Measurements from ENCODE around the gene ADGRF1.
"Not testable (repeated sequence)": the region's sequence is repeated elsewhere in the genome, so short reads cannot be mapped to it uniquely, and the experiment has no call there.

ADGRF1 gene

DNA sequence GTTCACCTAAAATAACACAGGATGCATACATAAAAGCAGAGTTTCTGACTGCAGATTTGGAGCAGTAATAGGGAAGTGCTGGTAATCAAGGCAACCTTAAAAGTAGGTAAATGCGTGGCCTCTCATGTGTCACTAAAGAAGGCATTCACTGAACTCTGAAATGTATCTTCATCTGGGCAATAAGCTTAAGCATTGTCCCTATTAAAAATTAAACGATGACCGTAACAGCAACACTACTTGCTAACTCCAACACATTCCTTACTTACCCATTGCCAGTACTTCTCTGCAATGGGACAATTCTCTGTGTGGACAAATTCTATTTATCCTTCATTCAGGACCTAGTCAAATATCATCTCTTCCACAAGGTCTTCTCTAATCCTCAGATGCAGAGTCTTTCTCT is 19.9 kb downstream of the ADGRF1 start:
- no peak for DNase-seq (ENCODE audit: low spot score)

DNA sequence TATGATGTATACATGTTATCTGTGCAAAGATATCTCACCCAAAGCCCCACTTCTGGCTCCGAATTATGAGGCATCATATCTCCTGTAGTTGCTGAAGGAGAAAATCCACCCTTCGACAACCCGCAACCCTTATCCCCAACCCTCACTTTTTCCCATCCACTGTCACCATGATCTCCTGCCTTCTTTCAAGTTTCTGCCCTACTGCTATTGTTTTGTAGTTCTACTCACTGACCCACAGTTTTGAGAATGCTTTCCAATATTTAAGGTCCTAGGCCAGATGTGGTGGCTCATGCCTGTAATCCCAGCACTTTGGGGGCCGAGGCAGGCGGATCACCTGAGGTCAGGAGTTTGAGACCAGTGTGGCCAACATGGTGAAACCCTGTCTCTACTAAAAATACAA is 22.2 kb downstream of the ADGRF1 start:
- no peak for DNase-seq (ENCODE audit: low spot score)

DNA sequence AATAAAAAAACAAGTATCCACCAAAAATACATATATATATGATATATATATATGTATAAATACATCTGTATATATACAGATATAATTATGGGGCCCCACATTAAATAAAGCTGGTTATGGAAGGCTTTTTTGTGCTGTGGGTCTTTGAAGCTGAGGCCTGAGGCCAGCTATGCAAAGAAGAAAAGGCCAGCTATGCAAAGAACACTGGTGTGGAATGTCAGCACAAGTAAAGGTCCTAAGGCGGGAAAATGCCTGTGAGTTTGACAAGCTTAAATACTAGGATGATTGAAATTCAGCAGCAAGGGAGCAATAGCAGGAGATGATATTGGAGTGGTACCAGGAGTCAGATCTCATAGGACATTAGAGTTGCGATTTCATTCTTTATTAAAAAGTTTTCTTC is 25.2 kb downstream of the ADGRF1 start:
- no peak for DNase-seq (ENCODE audit: low spot score)

DNA sequence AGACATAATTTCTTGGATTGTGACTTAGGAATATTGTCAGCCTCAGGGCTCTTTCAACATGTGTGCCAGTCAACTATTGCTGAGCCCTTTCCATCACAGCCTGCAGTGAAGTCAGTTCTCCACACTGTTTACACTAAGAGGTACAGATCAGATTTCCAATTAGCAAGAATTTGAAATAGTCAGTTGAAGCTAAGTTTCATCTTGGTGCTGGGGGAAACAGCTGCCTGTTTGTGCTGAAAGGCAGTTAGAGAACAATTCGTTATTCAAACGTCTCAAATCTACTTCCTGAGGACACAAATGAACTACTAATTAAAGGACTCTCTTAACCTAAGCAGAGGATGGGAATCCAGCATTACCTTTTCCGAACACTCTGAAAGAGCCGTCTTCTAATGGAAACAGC is 25.9 kb downstream of the ADGRF1 start:
- DNase-seq (ENCODE audit: low spot score), result no peak

DNA sequence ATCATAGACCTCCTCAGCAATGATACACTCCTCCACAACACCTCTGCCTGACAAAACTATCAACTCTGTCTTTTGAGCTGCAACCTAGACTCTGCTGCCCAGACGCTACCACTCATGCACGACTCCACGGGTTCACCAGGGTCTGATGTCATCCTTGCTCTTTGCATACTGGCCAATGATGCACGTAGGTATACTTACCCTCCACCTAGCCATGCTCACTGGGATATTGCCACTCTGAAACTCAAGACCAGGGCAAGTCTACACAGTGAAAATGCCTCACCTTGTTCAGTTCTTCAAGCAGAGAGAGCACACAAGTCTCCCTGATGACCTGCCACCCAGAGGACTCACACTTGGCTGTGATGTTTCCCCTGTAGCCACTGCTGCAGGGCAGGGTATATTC is 27.7 kb downstream of the ADGRF1 start:
- no peak for DNase-seq (ENCODE audit: low spot score)

DNA sequence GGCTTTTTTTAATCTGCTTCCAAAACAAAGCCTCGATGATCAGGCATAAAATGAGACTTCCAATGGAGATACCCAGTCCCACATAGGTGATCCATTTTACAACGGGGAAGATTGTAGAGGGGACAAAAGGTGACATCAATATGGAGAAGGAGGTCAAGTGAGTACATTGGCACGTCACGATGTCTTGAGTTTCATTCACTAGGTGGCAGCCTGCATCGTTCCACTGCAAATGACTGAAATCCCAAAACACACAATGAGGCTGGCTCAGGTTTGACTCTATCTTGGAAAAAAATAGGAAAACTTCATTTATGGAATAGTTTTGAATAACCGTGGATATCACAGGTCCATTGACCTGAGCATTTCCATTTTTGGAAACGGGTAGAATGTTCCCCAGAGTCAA is 32.5 kb downstream of the ADGRF1 start:
- no peak for DNase-seq (ENCODE audit: low spot score)

DNA sequence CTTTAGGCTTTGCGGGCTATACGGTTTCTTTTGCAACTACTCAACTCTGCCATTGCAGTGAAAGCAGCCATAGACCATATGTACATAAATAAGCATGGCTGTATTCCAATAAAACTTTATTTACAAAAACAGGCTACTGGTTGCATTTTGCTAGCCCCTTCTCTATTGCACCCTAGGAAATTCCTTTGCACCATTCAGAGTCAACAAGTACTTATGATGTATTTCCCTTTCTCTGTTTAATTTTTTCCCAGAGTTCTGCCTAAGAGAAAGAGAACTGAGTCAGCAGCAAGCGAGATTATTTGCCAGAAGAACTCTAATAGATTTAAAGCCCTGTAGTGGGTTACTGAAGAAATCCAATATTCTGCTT is 33.8 kb downstream of the ADGRF1 start:
- no peak for DNase-seq (ENCODE audit: low spot score)

DNA sequence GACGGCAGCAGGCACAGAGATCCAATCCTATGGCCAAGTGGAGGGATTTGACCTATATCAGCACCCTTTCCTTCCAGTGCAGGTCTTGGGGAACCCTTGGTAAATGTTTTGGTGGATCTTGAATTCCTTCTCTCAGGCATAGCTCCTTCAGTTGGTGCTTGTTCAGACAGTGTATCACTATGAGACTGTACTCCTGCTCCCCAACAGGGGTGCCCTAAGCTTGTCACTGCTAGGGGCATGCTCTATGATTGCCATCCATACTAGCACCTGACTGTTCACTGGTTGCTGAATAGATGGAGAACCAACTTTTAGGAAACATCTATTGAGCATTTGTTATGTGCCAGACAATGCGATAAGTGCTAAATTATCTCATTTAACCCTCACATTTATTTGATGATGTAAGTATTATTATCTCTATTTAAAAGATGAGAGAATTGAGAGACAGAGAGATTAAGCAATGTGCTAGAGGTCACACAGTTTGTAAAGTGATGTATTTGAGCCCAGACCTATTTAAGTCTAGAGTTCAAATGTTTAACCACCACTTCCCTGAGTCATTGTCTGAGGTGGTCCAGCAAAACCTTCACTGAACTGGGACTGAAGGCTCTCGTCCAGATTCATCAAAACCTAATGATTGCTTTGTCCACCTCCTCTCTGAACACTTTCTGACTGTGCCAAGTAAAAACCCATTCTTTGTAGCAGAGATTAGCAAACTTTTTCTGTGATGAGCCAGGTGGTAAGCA is 34.3 kb downstream of the ADGRF1 start:
- no peak for DNase-seq (ENCODE audit: low spot score)

DNA sequence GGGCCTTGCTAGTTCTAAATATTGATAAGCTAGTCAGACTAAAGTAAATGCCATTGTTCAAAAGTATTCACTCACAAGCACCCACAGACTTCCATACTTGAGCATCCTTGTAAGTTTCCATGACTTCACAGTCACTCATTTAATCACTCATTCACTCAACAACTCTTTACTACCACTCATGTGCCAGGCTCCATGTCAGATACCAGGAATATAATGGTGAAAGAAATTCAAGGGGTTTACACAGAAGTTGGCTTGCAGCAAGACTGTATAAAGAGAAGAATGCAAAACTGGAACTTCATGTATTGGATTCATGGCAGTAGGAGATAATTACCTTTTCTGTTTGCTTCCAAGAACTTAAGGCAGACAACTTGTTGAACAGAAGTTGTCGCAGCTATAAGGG is 36.6 kb downstream of the ADGRF1 start:
- no peak for DNase-seq (ENCODE audit: low spot score)

DNA sequence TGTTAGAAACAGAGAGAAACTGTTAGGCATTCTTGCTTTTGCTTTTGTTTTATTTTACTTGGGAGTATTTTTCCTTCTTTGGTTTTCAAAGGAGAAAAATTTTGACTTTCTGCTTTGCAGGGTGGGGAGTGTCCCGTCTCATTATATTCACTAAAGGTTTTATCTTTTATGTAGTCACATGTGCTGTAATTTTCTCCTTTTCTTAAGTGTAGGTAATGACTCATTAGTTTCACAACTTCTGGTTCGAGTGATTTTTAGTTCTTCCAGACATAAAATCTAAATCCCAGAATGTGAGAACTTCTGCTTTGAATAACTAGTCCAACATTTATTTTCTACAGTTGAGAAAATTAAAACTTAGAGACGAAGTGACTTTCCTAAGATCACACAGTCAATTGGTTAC is 37.7 kb downstream of the ADGRF1 start:
- no peak for DNase-seq (ENCODE audit: low spot score)

DNA sequence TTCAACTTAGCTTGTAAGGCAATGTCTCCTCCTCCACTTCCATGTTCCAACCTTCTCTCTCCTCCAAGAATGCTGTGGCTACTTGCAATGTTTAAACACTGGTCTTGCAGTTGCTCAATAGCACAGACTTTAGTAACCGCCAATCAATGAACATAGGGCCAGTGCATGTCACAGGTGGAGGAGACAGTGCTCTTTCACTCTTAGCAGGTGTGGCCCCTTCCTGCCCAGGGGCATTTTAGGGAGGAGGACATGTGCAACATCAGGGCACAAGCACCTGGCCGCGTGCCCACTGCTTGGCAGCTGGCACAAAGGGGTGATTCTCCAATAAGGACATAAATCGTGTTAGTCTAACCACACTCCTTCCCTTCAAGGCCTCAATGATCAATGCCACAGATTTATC is 41.3 kb downstream of the ADGRF1 start:
- DNase-seq (ENCODE audit: low spot score), result no peak

DNA sequence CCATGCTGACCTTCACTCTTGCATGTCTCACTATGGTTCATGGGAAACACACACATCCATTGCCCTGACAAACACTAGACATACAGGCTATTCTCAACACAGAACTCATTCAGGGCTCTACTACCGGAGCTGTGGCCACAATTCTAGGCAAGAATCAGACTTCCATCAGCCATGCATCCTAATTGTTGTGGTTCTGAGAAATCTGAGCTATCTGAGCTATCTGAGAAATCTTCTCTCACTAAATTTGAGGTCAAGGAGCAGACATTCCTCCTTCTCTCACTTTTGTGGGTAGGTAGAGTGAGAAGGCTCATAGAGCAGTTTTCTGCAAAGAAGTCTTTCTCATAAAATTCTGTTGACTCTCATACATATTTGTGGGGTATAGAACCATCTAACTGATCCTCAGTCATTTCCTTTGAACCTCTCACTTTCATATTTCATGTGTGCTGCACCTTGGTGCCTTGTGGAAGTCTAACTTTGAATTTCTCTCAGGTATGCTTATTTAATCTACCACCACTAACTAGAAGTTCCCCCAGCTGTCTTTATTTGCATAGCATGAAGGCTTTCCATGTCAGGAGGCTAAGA is 43.6 kb downstream of the ADGRF1 start:
- no peak for DNase-seq (ENCODE audit: low spot score)

DNA sequence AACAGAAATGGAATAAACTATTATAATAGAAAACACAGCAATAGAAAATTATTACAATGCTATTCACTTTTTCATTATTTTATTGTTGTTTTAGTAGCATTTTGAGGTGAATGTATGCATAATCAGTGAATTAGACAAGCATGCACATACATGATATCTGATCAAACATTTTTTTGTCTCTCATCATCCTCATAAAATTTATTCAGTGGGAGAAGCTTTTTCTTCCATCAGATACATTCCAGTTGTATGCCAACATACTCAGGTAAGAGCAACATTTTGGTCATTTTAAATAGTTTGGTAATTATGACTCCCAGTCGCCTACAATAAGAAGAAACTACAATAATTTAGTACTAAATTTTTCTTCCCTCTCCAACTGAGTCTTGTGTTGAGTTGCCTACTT is 44.5 kb downstream of the ADGRF1 start:
- DNase-seq (ENCODE audit: low spot score), result no peak

DNA sequence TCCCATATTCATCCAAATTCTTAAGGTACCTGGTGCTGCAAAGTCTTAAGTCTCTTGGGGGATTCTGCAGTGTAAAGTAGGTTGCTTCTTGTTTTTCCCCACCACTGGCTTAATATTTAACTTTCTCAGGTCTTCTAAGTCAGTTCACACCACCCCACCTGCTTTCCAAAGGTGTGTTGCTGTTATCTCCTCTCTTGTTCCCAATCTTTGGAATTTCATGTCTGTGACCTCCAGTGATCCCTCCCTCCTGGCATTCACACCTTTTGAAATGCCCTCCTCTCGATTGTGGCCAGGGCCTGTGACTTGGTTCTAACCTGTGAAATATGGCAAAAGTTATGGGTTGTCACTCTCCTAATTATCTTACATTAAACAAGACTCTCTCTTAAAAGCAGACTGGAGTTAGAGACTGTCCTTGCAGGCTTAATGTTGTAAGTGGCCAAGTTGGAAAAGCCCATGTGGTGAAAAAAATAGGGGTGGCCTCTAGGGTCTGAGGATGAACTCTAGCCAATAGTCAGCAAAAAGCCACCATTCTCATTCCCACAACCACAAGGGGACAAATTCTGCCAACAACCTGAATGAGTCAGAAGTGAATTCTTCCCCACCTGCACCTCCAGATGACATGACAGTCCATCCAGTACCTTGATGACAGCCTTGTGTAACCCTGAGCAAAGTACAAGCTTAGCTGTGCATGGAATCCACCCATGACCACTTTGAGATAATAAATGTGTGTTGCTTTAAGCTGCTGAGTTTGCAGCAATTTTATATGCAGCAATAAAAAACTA is 45.1 kb downstream of the ADGRF1 start:
- DNase-seq (ENCODE audit: low spot score), result no peak

DNA sequence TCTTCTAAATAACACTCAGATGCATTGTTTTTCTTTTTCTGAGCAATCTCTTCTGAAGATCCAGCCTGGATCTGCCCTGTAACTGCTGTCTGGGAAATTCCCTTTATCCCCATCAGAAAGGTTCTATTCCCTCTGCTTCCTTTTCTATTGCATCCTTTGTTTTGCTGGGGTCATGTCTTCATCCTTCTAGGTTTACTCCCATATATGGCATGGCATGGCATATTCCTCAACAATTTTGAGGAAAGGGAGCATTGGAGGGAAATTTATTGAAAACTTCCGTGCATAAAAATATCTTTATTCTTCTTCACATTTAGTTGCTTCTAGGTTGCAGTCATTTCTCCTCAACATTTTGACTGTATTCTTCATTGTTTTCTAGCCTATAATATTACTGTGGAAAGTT is 47.2 kb downstream of the ADGRF1 start:
- DNase-seq (ENCODE audit: low spot score), result no peak

DNA sequence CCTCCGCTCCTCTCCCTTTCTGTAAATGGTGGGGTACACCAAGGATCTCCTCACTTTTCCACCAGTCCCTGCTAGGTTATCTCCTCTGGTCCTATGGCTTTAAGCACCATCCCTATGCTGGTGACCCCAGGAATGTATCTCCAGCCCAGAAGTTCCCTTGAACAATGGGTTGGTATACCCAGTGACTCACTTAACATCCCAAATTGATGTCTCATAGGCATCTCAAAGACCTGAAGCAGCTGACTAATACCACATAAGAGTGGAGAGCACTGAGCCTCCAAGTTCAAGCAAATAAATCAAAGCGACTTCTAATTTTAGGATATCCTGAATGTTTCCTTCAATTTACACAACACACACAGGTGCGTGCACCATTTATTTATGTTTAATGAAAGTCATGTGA is 48.3 kb downstream of the ADGRF1 start:
- DNase-seq (ENCODE audit: low spot score), result no peak

DNA sequence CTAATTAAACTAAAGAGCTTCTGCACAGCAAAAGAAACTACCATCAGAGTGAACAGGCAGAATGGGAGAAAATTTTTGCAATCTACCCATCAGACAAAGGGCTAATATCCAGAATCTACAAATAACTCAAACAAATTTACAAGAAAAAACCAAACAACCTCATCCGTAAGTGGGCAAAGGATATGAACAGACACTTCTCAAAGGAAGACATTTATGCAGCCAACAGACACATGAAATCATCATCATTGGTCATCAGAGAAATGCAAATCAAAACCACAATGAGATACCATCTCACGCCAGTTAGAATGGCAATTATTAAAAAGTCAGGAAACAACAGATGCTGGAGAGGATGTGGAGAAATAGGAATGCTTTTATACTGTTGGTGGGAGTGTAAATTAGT is 49.7 kb downstream of the ADGRF1 start:
- DNase-seq (ENCODE audit: low spot score), result not testable (repeated sequence)

DNA sequence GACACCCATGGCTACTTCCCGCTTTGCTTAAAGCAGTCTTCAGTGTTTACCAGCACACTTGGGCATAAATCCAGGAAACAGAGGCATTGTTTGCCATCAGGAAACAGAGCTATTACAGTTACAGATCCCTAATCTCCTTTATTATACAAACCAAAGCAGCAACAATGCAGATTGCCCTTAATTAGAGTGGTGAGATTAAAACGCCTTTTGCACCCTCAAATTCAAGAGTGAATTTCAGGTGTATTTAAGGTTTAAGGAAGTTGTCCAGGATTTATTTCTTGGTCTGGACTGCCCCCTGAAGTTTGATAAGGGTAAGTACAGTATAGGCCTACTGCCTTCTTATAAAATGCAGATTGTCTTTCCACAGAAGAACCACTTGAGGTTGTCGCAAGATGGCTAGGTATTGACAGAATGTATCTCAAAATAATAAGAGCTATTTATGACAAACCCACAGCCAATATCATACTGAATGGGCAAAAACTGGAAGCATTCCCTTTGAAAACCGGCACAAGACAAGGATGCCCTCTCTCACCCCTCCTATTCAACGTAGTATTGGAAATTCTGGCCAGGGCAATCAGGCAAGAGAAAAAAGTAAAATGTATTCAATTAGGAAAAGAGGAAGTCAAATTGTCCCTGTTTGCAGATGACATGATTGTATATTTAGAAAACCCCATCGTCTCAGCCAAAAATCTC is 51.2 kb downstream of the ADGRF1 start:
- DNase-seq (ENCODE audit: low spot score), result not testable (repeated sequence)

DNA sequence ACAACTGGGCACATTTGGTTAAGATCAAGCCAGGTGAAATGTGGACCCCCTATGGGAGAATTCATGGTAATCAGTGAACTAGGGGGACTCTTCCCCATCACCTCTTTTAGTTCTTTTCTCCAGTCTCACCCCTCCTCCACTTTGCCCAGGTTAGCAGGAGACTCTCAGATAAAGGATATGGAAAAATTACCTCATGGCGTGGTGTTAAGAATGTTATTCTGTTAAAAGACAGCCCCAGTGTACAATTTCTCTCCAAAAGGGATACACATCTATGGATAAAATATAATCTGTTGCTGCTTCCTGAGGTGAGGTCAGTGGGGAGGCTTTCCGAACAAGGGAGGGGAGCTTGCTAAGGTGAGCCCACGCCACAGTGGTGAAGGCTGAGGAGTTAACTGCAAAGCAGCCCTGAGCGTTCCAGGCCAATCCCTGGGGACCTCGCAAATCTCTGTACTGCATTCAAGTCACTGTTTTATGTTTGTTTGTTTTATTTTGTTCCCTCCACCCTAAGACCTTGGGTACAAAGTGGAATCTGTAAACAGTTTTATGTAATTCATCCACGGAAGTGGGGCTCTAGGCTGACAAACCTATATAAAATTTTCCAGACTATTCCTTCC is 52.0 kb downstream of the ADGRF1 start:
- no peak for DNase-seq (ENCODE audit: low spot score)

DNA sequence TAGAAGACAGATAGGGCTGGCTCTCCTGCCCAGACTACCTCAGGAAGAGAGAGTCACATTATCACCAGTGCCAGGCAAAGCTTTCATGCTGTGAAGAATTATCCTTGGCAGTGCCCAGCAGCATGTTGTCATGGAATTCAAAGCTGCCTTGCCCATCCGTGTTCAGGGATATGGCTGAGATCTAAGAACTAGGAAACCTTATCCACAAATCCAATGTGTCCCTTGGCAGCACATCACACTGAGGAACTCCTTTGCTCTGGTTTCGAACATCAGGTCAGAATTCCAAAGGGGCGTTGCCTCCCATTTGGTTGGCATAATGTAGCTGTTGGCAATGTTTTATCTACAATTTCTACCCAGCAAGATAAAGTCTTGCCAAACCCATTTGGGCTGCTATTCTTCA is 52.7 kb downstream of the ADGRF1 start:
- no peak for DNase-seq (ENCODE audit: low spot score)

DNA sequence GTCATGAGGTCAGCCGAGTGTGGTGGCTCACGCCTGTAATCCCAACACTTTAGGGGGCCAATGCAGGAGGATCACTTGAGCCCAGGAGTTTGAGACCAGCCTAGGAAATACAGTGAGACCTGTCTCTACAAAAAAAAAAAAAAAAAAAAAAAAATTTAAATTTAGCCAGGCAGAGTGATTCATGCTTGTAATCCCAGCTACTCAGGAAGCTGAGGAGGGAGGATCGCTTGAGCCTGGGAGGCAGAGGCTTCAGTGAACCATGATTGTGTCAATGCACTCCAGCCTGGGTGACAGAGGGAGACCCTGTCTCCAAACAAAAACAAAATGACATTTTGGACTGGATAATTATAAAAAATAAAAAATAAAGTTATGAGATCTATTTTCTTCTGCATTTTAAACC is 56.2 kb downstream of the ADGRF1 start:
- DNase-seq (ENCODE audit: low spot score), result no peak

DNA sequence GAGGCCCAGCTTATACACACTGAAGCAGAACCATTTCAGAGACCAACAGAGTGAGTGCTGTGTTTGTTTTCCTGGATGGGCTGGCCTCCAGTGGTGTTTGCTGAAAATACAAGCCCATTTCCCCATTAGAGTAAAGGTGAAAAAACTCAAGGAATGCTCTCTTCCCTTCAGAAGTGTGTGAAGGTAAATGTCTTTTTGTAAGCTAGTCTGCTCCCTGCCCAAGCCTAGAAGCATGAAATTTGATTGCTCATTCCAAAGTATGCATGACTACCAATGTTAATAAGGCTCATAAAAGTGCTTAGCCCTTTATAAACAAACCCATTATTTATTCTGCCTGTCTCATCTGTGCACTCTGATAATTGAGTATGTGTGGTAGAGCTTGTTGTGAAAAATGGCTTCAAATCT is 59.1 kb downstream of the ADGRF1 start:
- no peak for DNase-seq (ENCODE audit: low spot score)
